HG03575 (cell line): Measurements from ENCODE around the gene PTK7.
"Not testable (repeated sequence)": the region's sequence is repeated elsewhere in the genome, so short reads cannot be mapped to it uniquely, and the experiment has no call there.

Experiments
- ATAC-seq: cut with Tn5 transposase; IDR thresholded peaks from one replicate; pipeline ENCODE4 v1.9.1; 2021; ENCODE audit not compliant: unreplicated experiment, insufficient number of reproducible peaks, low FRiP score; ENCODE audit errors: extremely low read depth

The PTK7 gene

DNA sequence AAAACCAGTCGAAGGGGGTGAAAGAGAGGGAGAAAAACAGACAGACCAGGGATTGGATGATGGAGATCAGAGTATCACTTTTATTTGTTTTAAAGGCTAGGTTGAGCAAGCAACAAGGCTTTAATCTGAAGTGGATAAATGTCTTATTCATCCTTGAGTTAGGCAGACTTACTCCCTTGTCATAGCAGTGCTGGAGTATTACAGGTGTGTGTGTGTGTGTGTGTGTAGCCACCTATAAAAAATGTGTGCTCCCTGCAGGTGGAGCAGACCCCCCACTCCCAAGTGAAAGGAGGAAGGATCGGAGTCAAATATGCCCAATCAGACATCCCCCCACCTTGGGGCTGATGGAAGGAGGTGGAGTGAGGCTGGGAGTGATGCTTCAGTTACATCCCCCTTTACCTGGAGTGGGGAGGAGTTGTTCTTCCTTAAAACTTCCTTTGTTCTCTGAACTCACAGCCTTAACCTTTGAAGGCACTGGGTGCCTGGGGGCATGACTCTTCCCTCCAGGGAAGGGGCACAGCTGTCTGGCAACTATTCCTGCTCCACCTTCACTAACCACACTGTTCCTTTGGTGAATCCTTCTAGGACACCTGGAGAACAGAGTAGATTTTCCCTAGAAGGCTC, 27.3 kb downstream of the PTK7 start:
- ATAC-seq, result no peak

DNA sequence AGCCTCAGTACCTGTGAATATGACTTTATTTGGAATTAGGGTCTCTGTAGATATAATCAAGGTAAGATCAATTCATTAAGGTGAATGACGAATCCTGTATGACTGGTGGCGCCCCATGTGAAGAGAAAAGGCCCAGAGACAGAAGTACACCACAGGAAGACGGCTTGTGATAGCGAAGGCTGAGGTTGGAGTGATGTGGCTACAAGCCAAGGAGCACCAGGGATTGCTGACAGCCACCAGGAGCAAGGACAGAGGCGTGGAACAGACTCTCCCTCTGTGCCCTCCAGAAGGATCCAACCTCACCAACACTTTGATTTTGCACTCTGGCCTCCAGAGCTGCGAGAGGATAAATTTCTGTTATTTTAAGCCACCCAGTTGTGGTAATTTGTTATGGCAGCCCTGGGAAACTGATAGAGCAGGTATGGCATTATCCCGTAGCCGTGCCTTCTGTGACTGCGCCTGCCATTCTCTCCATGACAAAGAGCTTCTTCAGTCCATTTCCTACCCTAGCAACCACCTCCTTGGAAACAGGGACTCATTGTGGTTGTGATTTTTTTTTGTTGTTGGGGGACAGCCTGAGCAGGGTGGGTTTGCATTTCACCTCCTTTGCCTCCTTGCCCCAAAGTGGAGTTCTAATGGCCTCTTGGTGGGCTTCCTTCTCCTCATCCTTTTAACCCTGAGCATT, 29.6 kb downstream of the PTK7 start:
- no peak for ATAC-seq

DNA sequence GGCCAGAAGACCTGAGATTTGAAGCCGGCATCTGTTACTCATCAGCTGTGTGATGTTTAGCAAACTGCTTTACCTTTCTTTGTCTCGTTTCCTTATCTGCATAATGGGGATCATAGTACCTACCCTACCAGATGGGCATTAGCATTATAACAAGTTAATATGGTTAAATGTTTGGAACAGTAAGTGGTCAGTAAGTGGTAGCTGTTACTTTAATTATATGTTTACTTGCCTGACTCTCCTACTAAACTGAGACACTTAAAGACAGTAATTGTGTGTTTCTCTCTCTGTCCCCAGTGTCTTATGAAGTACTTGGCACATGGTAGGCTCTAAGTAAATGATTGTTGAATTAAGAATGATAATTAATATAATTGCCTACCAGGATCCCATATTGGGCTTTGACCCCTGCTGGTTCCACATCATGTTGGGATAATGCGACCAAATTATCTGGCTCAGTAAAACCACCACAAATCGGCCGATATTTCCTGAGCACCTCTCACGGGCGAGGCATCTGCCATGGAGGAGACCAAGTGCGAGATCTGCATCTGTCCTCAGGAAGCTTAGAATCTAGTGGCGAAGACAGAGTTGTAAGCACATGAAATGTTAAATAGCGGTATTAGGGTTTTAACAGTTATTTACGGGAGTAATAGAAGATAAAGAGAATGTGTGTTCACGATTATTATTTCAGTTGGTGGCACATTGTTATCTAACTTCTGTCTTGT, 31.4 kb downstream of the PTK7 start:
- no peak for ATAC-seq

DNA sequence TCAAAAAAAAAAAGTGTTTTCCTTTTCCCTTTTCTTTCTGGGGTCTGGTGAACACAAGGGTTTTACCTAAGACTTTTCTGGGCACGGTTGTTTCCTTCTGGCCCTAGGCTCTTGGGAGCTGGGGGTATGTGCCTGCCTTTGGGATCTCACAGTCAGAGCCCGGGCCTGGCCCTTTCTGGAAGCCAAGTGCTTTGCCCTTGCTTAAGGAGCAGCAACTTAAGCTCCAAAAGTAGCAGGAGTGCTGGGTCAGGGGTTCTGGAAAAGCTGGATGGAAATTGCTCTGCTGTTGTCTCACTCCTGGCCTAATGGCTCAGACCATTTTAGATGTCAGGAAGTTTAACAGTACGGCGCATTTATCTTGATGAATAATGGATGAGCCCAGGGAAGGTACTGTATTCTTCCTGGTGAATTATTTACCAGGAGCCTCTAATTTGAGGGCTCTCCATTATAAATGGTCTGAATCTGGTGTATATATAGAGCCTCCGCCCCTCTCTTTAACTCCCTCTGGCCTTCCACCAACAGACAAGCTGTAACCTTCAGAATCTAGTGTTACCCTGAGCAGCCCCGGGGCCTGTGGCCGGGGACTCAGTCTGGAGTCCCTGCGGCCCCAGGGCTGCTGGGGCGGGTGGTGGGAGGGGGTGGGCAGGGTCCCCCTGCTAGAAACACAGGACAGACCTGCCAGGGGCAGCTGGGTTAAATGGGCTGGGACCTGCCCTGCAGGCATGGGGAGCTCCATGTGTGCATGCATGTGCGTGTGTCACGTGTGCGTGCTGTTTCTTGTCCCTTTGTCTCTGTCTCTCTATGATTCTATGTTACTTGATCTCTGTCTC, 37.5 kb downstream of the PTK7 start:
- ATAC-seq, result no peak

DNA sequence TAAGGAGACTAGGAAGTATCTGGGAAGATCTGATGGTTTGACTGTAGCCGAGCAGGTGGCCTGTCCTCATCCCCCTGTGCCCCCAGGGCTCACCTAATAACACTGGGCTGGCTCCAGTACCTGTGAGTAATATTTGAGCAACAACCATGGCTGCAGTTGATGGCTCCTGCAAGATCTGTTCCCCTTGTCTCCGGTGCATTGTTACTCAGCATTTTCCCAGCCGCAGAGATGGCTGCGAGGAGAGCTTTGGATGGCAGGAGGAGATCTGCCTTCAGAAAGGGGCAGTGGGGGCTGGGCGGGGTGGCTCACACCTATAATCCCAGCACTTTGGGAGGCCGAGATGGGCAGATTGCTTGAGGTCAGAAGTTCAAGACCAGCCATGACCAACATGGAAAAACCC, 39.3 kb downstream of the PTK7 start:
- no peak for ATAC-seq

DNA sequence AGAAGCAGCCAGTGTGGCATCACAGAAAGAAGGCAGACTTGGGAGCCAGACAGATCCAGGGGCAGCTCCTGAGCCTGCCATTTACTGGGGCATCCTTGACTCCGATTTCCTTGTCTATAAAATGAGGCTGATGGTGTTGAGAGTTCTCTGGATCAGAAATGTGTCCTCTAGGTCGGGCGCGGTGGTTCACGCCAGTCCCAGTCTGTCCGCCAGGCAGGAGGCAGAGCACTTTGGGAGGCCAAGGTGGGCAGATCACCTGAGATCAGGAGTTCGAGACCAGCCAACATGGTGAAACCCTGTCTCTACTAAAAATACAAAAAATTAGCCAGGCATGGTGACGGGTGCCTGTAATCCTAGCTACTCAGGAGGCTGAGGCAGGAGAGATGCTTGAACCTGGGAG, 41.4 kb downstream of the PTK7 start:
- ATAC-seq, result not testable (repeated sequence)

DNA sequence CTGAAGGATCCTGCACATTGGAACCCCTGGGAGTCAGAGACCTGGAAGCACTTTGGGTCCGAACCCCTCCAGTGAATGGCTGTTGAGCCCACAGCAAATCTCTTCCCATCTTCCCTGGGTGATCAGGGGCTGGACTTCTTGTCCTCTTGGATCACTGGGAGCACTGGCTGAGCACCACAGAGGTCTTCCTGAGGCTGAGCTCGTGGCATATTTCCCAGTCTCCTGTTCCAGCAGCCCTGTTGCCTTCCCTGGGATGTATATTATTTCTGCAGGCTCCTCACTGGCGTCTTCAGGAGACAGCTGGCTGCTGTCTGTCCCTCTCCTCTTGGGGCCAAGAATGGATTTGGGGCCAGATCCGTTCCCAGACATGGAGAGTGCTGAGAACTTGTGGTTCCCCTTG, 43.4 kb downstream of the PTK7 start:
- no peak for ATAC-seq

DNA sequence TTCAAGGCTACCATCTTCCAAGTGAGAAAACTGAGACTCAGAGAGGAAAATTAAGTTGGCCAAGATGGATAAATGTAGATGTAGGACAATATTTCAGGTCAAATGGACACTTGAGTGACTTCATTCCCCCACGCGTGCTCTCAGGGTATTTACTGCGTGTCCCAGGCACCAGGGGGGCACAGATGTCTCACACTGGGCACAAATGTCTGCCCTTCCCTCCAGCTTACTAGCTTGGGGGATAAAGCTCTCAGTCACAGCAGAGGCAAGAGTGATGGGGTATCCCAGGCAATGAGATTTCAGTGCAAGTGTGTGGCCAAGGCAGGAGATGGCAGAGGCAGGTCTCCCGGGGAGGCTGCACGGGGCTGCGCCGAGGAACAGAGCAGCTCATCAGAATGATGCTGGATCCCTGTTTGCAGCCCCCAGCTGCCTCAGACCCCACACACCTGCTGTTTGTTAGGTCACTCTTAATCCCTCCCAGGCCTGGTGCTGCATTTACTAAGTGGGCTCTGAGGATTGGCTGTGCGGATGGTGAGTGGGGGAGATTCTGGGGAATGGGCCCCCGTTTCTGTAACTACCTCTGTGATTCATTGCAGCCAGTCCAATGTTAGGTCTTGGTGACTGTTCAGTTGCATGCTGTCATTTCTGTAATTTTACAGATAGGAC, 44.1 kb downstream of the PTK7 start:
- no peak for ATAC-seq

DNA sequence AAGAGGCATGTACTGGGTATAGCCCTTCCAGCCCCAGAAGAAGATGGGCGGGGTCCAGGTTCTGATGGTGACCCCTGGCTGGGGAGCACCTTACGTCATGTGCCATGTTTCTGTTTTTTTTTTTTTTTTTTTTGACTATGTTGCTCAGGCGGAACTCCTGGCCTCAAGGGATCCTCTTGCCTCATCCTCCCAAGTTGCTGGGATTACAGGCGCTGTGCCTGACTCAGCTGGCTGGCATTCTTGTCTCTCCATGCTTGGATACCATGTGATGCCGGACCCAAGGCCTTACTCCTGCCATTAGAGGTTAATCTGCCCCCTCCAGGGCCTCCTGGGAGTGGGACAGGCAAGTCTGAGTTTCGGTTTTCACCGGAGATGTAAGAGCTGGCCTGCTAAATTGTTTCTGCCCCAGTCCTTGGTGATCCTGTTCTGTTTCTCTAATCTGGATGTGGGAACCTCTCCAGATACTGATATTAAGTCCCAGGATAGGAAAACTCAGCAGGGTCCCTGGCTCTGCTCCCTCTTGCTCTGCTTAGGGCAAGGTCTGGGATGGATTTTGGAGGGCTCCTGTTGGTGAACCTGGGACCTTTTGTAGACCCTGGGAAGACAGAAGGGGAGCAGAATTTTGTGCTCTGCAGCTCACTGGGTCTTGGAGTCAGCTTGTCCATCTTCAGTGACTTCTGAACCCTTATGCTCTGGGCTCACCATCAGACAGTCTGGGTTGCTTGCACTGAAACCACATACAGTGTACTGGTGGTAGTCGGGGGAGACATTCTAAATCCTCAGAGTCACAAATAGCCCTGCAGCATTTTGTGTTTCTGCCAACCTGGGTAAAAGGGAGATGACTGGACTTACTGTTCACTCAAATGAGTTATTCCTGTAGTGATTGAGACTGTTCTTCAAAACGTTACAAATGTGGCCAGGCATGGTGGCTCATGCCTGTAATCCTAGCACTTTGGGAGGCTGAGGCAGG, 45.1 kb downstream of the PTK7 start:
- no peak for ATAC-seq

DNA sequence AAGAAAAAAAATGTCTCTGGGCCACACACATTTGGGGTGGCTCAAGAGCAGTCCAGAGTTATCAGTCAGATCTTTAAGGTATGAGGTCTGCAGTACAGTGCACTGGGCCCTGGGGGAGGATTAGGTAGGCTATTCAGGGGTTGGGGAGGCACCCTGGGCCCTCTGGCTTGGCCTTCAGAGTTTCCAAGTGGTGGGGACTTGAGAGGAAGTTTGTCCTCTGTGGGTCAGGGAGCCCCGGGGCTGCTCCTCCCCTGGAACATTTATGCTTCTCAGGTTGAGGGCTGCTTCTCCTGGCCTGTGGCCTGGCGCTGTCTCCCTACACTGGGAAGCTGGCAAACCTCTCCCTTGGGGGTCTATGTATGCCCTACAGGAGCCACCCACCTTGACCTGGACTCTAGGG, 46.0 kb downstream of the PTK7 start:
- ATAC-seq, result no peak

DNA sequence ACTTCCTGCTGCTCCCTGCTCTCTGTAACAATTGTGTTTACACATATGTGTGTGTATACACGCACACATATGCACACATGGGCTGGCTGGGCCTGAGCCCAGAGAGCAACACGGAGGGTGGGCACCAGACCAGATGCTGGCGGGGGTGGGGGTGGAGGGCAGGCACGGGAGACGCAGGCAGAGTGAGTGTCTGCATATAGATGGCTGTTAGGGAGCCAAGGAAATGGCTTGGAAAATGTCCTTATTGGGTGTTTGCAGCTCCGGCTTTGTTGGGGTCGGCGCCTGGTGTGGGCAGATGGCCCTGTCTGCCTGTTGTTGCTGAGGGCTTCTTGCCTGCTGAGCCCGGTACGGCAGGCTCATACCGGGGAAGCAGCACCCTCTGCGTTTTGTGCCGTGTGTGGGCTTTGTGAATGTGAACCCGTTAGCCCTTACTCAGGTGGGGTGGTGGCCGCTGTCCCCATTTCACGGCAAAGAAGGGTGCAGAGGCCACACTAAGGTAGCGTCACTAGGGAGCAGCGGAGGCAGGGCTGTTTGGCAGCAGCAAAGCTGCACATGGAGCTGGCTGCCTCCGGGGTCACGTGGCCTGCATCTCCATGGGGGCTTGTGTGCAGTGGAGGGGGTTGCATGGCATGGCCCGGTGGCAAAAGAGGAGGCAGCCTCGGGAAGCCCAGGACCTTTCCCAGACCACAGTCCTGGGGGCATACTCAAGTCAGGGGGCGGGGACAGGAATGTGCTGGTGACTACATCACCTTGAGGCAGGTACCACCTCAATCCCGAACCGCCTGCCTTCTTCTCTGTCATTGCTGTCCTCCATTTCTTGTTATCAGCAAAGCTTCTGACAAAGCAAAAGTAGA, 47.6 kb downstream of the PTK7 start:
- no peak for ATAC-seq

DNA sequence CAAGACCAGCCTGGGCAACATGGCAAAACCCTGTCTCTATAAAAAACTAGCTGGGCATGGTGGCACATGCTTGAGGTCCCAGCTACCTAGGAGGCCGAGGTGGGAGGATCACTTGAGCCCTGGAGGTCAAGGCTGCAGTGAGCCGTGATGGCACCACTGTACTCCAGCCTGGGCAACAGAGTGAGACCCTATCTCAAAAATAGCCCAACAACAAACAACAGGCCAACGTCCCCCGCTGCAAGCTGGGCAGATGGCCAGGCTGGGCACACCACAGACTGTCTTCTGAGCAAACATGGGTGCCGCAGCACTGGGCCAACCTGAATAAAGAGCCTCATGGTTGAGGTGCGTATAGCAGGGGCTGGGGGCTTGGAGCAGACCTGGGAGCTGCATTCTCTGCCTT, 48.4 kb downstream of the PTK7 start:
- ATAC-seq, result no peak

DNA sequence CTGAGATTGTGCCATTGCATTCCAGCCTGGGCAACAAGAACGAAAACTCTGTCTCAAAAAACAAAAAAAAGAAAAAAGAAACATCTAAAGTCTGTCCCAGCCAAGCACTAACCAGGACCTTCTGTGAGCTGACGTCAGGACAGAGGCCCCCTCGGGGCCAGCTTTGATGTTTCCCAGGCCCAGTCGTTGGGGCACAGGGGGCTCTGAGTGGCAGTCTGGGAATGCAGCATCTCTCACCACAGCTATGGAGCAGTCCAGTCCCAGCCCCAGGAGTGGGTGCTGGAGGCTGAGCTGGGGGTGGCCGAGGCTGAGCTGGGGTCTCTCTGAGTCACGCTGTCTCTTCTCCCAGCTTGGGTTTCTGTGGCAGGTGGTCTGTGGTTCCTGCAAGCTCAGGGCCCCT, 49.0 kb downstream of the PTK7 start:
- no peak for ATAC-seq

DNA sequence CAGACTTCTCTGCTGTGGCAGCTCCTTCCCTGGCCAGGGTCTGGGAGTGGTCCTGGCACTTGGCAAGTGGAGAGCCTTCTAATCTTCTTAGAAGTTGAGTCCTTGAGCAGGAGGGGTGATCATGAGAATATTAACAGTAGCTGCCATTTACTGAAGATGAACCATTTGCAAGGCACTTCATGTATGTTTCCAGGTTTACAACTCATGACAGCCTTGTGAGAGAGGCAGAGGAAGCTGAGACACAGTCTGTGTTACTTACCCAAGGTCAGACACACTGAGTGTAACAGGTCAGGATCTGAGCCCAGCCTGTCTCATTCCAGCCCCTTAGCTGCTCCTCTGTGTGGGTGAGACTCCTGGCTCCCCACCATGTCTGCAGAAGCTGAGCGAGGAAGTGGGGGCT, 49.4 kb downstream of the PTK7 start:
- ATAC-seq, result no peak

DNA sequence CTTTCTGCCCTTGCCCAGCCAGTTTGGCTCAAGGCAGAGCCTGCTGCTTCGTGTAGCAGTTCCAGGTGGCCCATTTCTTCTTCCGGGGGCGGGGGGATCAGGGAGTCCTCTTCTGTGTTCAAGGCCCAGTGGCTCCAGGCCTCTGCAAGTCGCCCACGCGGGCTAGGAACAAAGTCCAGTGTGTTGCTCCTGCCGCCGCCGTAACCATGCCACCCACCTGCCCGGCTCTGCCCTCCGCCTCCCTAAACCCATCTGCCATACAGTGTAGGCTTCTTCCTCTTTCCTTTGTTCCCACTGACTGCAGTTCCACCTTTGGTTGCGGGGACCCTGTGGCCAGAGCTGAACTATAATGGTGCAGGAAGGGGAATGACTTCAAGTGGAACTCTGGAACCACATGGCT, 51.1 kb downstream of the PTK7 start:
- ATAC-seq, result no peak

DNA sequence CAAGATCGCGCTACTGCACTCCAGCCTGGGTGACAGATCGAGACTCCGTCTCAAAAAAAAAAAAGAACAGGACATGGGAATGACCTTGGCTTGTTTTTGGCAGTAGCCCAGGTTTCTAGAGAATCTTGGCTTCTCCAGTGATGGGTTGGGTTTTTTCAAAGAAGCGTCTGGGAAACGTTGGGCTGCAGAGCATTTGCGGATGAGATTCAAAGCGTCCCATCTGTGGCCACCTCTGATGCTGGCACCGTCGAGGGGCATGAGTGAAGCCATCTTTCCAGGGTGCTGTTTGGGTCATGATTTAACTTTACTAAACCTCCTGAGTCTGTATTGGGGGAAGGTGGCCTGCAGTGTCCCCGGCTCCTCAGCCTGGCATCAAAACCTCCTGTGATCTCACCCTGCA, 51.8 kb downstream of the PTK7 start:
- no peak for ATAC-seq

DNA sequence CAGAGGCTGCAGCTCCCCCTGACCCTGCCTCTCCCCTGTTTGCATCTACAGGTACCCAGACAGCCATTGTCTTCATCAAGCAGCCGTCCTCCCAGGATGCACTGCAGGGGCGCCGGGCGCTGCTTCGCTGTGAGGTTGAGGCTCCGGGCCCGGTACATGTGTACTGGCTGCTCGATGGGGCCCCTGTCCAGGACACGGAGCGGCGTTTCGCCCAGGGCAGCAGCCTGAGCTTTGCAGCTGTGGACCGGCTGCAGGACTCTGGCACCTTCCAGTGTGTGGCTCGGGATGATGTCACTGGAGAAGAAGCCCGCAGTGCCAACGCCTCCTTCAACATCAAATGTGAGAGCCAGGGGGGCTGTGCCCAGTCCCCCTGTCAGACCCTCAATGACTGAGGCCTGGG, 52.8 kb downstream of the PTK7 start:
- ATAC-seq, result no peak
